Measurements from ENCODE around the gene MAPK13.

Gene MAPK13

GRCh38 chr6:36110863-36111262 is 19.4 kb upstream of the MAPK13 start:
- H3K9ac ChIP-seq (ENCODE audit: low read depth, low read length, poor library complexity, severe bottlenecking), result no peak overlapping the region
- H3K36me3 ChIP-seq (ENCODE audit: insufficient read depth, low read length), result peaks cover 64% of the 10 kb centered on the region

GRCh38 chr6:36111526-36111925 is 18.8 kb upstream of the MAPK13 start:
- Histone ChIP-seq H3K9ac (ENCODE audit: low read depth, low read length, poor library complexity, severe bottlenecking) (no peak overlapping the region), H3K4me1 (ENCODE audit: insufficient read depth, low read length, poor library complexity, severe bottlenecking) (peaks cover 45% of the 10 kb centered on the region), H3K4me2 (ENCODE audit: low read depth, low read length, poor library complexity, severe bottlenecking) (no peak overlapping the region), H3K36me3 (ENCODE audit: insufficient read depth, low read length) (peaks cover 59% of the 10 kb centered on the region), H2AFZ (ENCODE audit: low read length) (no peak overlapping the region), H4K20me1 (ENCODE audit: insufficient read depth, low read length, poor library complexity, severe bottlenecking) (no peaks in the 10 kb centered on the region), H3K9me3 (ENCODE audit: insufficient read depth, low read depth, low read length) (no peaks in the 10 kb centered on the region), H3K9me2 (replicated peaks; ENCODE audit: low read depth, low read length) (no peaks in the 10 kb centered on the region), H3F3A (ENCODE audit: low read depth) (peaks cover 7% of the 10 kb centered on the region; the same call in 1 of the 2 replicates), H3K27me3 (ENCODE audit: insufficient read depth, low read length, poor library complexity, severe bottlenecking) (no peaks in the 10 kb centered on the region), H3K79me2 (ENCODE audit: insufficient read depth, low read length) (peaks cover 17% of the 10 kb centered on the region; the same call in 1 of the 2 replicates), H3K4me3 (ENCODE audit: low read length, poor library complexity, severe bottlenecking) (no peak overlapping the region)
- no peak for TF ChIP-seq EZH2phosphoT487 (IDR thresholded peaks at IDR 0.05; ENCODE audit: borderline replicate concordance)
- TF ChIP-seq, protein P1, sequence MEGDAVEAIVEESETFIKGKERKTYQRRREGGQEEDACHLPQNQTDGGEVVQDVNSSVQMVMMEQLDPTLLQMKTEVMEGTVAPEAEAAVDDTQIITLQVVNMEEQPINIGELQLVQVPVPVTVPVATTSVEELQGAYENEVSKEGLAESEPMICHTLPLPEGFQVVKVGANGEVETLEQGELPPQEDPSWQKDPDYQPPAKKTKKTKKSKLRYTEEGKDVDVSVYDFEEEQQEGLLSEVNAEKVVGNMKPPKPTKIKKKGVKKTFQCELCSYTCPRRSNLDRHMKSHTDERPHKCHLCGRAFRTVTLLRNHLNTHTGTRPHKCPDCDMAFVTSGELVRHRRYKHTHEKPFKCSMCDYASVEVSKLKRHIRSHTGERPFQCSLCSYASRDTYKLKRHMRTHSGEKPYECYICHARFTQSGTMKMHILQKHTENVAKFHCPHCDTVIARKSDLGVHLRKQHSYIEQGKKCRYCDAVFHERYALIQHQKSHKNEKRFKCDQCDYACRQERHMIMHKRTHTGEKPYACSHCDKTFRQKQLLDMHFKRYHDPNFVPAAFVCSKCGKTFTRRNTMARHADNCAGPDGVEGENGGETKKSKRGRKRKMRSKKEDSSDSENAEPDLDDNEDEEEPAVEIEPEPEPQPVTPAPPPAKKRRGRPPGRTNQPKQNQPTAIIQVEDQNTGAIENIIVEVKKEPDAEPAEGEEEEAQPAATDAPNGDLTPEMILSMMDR (conservative IDR thresholded peaks at IDR 0.05; ENCODE audit: low read length), result no peak

More at GRCh38 chr6:36110863-36111262, 19.4 kb upstream of the MAPK13 start:
- H3F3A ChIP-seq (ENCODE audit: low read depth), result peaks cover 7% of the 10 kb centered on the region; the same call in 1 of the 2 replicates
- peaks cover 13% of the 10 kb centered on the region for H3K79me2 ChIP-seq (ENCODE audit: insufficient read depth, low read length)
- no peak overlapping the region for H2AFZ ChIP-seq (ENCODE audit: low read length)
- H3K4me3 ChIP-seq (ENCODE audit: low read length, poor library complexity, severe bottlenecking), result no peak overlapping the region
- no peak for TF ChIP-seq EZH2phosphoT487 (IDR thresholded peaks at IDR 0.05; ENCODE audit: borderline replicate concordance)
- TF ChIP-seq, protein P1 (conservative IDR thresholded peaks at IDR 0.05; ENCODE audit: low read length), result no peak
- H3K4me1 ChIP-seq (ENCODE audit: insufficient read depth, low read length, poor library complexity, severe bottlenecking), result peaks cover 39% of the 10 kb centered on the region
- H3K4me2 ChIP-seq (ENCODE audit: low read depth, low read length, poor library complexity, severe bottlenecking), result no peak overlapping the region
- H3K9me2 ChIP-seq (replicated peaks; ENCODE audit: low read depth, low read length), result no peaks in the 10 kb centered on the region
- H4K20me1 ChIP-seq (ENCODE audit: insufficient read depth, low read length, poor library complexity, severe bottlenecking), result no peaks in the 10 kb centered on the region
- H3K27me3 ChIP-seq (ENCODE audit: insufficient read depth, low read length, poor library complexity, severe bottlenecking), result no peaks in the 10 kb centered on the region
- H3K9me3 ChIP-seq (ENCODE audit: insufficient read depth, low read depth, low read length), result no peaks in the 10 kb centered on the region

- Histone ChIP-seq H3K4me1 (ENCODE audit: insufficient read depth, low read length, poor library complexity, severe bottlenecking) (peaks cover 61% of the 10 kb centered on the region), H3K9ac (ENCODE audit: low read depth, low read length, poor library complexity, severe bottlenecking) (peak overlapping the region; percentile 69), H3K36me3 (ENCODE audit: insufficient read depth, low read length) (peaks cover 46% of the 10 kb centered on the region), H3K4me2 (ENCODE audit: low read depth, low read length, poor library complexity, severe bottlenecking) (peak overlapping the region; percentile 82), H3K79me2 (ENCODE audit: insufficient read depth, low read length) (peaks cover 21% of the 10 kb centered on the region), H3K4me3 (ENCODE audit: low read length, poor library complexity, severe bottlenecking) (no peak overlapping the region), H3K27me3 (ENCODE audit: insufficient read depth, low read length, poor library complexity, severe bottlenecking) (no peaks in the 10 kb centered on the region), H2AFZ (ENCODE audit: low read length) (no peak overlapping the region), H3K9me2 (replicated peaks; ENCODE audit: low read depth, low read length) (no peaks in the 10 kb centered on the region), H3K9me3 (ENCODE audit: insufficient read depth, low read depth, low read length) (no peaks in the 10 kb centered on the region), H3F3A (ENCODE audit: low read depth) (peaks cover 7% of the 10 kb centered on the region; the same call in 1 of the 2 replicates), H4K20me1 (ENCODE audit: insufficient read depth, low read length, poor library complexity, severe bottlenecking) (no peaks in the 10 kb centered on the region)
- TF ChIP-seq EZH2phosphoT487 (IDR thresholded peaks at IDR 0.05; ENCODE audit: borderline replicate concordance), result no peak
- TF ChIP-seq, protein P1 (conservative IDR thresholded peaks at IDR 0.05; ENCODE audit: low read length), result no peak
Observed at GRCh38 chr6:36113049-36113448, 17.3 kb upstream of the MAPK13 start.
